Fibroblast of skin of right biceps (primary cell): ENCODE measurements around the gene PIGS.
"Not testable (repeated sequence)": the region's sequence is repeated elsewhere in the genome, so short reads cannot be mapped to it uniquely, and the experiment has no call there.

ENCODE experiments used
- DNase-seq: peaks from one replicate; pipeline ENCODE4 v3.0.0-alpha.2; 2013

Gene PIGS

DNA sequence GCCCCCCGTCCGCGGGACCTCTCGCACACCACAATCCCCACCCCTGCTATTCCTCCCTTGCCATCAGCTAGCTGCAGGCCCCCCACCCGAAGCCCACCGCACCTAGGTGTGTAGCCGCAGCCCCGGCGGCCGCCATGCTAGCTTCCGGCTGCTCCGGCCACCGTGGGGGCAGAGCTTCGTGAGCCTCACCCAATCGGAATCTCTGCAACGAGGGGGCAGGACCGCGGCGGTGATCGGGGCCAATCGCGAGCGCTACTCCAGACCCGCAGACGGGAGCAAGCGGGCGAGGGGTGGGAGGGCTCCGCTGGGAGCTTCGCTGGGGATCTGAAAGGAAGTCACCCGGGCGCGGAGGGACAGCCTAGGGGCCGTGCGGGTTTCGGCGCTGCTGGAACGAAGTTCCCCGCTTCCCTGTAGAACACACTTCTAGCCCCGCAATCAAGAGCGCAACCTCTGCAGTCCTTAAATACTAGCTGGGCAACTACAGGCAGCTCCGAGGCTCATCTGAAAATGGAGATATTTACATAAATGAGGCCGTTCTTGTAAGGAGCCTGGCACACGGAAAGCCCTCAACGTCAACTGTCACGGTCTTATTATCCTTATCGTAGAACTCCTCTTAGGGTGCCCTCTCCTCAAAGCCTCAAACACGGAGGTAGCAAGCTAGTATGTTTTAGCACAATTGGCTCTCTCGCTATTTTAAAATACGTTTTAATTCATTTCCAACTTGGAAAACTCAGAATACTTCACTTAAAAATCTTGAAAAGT, at the start of gene PIGS:
Gene PIGS (minus strand): TSS at position 164 of the 762 bp plus-strand sequence. CDS start 28 bp downstream, at position 136.
- peak; percentile 91 for DNase-seq

DNA sequence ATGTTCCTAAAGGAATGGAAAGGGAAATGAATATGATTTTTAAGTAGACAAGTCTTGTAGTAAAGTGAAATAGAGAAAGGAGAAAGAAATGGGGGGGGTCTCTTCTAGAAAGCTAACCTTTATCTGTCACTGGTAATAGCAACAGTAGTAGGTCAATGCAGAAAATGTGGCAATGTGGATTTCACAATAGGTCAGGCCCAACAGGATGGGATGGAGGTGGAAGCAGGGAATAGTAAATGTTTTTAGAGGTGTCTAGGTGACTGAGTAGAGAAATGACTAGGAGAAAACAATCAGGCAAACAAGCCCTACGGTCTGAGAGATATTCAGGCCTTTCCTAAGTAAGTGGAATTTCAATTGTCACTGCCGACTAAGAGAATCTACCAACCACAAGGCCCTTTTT, 48.7 kb upstream of the PIGS start:
- no peak for DNase-seq

DNA sequence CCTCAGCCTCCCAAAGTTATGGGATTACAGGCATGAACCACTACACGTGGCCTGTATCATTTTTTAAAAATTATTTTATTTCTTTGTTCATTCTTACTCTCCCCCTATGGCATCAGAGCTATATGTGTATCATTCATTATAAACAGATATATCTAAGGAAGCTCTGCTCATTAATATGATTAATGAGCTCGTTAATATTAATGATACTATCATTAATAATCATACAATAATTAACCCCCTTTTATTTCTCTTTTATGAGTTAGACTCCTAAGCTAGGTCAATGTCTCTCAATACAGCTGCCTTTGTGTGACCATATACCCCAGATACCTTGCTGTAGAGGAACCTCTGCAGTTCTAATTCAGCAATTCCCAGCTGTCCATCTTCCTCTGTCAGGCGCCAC, 47.1 kb upstream of the PIGS start:
- DNase-seq: no peak

DNA sequence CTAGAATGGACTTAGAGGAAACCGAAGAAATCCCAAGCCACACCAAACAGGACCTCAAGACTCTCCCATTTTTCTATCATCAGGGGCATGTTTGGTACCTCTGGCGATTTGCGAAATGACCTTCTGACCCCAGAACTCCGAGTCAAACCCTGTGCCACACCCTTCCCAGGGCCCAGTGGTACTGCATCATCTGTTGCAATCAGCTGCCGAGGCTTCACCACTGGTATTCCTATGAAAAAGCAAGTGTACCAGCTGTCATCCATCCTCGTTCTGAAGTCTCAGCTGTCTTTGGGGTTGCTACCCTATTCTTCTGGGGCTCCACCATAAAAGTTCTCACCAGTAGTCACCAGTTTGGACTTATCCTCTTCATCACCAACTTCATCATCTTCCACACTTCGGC, 45.0 kb upstream of the PIGS start:
- DNase-seq: no peak

DNA sequence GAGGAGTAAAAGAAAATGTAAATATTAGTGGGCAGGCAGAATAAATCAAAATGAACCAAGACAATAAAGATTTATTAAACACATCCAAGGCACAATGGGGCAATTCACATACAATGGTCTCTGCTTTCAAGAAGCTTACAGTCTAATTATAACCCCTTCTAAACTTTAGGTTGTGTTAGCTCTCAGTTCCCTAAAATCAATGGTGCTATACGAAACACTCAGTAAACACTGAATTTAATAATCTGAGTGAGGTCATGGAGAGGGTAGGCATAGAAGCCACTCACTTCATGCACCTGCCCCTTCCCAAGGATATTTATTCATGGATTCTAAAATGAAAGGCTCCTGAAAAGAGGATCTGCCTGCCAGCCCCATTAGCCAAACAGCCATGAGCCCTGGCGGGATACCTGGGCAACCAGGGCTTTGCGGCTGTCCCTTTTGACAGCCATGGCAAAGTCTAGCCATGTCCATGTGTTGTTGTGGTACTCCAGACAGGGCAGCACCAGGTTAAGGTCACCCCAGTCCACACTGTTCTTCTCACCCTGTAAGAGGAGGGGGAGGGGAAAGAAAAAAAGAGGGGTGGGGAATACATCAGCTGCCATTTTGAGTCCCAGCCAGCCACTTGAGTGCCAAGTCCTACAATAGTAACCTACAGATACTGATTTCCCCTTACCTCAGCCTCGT, 44.1 kb upstream of the PIGS start:
- no peak for DNase-seq

DNA sequence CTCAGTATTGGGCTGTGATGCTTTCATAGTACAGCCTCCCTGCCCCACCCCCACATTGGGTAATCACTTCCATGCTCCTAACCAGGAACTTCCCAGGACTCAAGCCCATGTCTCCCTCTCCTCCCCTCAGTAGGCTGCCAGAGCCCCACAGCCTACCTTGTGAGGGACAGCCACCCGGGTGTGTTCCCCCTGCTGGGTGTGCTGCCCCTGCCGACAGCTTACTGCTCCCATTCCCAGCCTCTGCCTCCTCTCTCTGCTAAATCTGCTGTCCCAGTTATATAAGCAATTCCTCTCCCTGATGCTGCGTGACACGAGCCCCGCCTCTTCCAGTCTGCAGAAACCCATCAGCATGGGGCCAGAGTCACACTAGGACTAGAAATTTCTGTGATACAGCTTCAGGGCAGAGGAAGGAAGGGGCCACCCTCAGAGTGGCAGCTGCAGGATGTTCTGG, 42.6 kb upstream of the PIGS start, which contains the start of gene RSKR:
Gene RSKR (minus strand): TSS at position 255 of the 451 bp plus-strand sequence. CDS start 24 bp downstream, at position 231.
- no peak for DNase-seq

DNA sequence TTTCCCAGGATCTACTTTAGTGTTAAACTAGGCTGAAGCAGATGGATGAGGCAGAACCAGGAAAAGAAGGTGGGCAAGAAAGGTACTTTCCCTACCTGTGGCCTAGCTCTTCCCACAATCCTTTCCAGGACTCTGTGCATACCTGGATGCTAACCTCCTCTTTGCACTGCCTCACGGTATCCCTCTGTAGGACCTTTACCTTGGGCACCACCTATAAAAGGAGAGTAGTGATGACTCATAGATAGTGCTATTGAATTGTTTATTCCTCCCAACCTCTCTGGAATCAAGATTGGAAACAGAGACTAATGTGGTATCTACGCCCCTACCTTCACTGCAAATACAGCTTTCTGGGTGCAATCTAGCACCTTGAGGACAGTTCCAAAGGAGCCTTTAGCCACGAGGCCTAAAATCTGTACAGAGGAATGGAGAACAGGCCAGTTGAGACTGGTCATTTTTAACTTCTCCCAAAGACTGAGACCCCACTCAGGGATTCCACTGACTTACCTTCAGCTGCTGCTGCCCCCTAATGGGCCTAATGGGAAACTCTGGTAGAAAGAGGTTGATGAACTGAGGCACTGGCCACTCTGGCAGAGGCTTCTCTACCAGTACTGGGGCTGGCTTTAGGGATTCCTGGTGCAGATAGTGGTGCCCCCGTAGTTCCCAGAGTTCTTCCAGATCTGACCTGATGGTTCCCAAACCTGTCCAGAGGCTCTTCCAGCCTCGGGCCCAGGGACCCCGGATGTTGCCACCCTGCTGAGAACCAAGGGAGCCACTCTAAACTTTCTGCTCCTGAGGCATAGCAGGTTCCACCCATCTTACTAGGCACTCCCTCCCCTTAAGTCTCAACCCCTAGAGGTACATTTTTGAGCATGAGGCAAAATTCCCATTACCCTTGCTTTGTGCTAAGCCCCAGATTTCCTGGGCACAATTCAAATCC, 41.9 kb upstream of the PIGS start:
- DNase-seq: peak; percentile 31

DNA sequence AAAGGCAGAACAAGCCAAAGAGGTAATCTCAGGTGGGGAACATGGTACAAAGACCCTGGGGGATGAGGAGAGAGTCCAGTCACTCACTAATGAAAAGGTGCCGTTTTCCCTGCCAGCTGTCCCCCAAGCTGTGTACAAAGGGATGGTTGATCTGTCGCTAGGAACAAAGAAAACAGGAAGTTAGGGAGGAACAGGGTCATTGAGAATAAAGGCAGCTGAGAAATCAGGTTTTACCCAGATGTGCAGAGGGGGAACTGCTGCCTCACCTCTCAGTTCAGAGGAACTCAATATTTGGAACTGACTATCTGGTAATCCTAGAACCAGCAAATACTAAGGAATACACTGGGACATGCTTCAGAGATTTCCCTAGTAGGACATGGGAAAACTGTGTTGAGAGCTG, 41.2 kb upstream of the PIGS start:
- DNase-seq: no peak

DNA sequence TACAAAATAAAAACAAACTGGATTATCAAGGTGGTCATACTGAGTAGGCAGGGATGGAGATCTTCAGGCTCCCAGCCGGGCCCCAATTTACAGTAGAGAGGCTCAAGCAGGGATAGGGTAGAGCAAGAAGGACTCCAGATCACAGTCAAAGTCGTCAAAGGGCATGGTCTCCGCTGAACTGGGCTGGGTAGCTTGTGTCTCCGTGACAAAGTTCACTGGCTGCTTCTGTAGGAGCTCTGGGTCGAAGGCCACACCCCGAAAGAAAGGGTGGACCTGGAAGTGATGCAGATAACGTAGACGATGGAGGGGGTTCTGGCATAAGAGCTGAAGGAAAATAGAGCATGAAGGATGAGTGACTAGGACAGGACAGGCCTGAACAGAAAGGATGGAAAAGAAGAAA, 39.1 kb upstream of the PIGS start:
- no peak for DNase-seq

DNA sequence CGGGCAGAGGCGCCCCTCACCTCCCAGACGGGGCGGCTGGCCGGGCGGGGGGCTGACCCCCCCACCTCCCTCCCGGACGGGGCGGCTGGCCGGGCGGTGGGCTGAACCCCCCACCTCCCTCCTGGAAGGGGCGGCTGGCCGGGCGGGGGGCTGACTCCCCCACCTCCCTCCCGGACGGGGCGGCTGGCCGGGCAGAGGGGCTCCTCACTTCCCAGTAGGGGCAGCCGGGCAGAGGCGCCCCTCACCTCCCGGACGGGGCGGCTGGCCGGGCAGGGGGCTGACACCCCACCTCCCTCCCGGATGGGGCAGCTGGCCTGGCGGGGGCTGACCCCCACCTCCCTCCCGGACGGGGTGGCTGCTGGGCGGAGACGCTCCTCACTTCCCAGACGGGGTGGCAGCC, 32.7 kb upstream of the PIGS start:
- DNase-seq: not testable (repeated sequence)

DNA sequence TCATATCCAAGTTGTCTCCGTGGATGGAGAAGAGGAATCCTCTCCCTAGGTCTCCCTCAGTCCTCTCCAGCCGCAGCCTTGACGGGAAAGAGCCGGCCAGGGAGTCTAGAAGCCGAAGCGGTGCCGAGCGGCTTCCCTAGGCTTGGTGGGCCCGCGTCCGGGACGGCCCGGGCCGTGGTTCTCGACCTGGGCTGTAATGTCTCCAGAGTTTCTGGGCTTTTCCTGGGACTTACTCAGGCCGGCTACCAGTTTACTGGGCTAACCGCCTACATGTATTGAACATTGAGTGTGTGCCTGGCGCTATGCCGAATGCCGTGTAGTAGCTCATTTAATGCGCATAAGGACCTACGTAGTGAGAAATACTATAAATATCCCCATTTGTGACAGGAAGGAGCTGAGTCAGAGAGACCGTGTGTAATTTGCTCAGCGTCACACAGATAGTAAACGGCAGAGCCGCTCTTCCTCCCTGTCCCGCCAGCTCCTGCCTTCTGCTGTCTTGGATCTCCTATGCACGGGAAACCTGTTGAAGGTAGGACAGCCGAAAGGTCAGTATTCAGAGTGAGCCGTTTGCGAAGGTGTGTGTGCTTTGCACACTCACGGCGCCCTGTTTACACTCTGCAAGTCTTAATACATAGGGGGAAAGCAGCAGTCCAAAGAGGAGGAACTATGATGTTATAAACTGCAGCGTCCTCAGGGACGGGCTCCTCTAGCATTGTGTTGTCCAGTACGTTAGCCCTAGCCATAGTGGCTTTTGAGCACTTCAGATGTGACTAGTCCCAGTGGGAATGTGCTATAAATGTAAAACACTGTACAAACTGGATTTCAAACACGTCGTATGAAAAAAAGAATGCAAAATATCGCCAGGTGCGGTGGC, 28.2 kb upstream of the PIGS start:
- DNase-seq: peak; percentile 94

DNA sequence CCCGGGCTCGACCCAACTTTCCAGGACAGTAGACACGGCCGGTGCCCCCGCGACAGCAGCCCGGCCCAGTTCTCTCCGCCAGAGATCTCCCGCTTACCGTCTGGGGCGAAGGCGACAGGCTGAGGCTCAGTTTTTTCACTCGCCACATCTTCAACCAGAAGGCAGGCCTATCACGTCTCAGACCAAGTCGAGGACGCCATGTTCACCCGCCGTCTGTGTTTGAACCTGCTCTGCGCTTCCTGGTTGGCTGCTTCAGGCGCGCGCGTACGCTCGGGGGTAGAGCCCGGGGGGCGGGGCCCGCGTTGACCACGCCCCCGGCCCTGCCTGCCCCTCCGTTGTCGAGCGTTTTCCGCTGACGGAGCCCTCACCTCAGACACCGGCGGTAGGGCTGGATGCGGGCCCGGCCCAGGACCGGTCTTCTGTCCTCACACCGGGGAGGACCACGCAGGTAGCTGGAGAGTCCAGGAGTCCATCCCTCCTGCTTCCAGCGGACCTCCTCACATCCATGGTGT, 27.5 kb upstream of the PIGS start, which contains the start of gene SPAG5:
Gene SPAG5 (minus strand): TSS at position 227 of the 512 bp plus-strand sequence. CDS start 79 bp downstream, at position 148.
- DNase-seq: peak; percentile 93

DNA sequence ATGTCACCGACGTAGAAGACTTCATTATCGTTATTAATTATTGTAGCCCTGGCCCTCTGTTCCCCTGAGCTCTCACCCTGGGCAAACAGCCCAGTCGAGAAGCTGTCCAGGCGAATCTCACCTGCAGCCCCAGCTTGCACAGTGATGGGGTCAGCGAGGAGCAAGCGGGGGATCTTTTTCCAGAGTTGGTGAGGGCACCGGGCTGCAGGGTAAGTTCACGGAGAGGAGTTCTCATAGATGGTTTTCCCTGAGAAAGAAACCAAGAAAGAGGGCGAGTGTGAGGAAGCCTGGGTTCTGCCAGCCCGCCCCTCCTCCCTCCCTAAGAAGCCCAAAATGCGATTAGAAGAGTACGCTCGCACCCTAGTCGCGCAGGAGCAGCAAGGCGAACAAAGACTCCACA, 27.1 kb upstream of the PIGS start:
- no peak for DNase-seq

DNA sequence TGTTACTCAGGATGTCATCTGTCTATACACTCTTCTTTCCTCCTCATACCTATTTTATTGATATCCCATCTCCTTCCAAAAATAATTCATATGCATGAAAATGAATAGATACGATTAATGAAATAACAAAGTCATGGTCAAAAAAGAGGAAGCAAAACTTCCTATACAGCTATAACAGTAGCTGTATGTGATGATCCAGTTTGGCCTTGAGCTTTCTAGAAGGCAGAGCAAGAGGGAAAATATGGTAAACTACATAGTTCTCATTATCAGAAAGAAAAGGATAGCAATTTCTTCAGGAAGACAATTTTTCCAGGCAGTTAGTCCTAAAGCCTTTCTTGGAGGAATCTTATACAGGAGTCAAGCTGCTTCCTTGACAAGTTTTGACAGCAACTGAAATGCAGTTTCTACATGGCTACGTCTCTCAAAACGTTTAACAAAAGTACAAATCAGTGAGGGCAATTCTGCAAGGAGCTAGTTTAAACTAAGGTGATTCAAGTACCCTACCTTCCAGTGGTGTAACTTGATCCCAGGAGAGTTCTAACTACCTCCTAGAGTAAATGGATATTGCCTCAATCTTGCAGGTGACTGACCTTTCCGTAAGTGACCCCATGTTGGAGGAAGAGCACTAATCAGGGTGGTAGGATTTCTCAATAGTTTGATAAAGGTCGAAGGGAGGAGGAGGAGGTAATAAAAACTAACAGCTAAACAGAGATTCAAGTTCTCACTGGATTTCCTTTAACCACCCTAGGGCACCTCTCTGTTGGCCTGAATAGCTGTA, 26.5 kb upstream of the PIGS start:
- no peak for DNase-seq

DNA sequence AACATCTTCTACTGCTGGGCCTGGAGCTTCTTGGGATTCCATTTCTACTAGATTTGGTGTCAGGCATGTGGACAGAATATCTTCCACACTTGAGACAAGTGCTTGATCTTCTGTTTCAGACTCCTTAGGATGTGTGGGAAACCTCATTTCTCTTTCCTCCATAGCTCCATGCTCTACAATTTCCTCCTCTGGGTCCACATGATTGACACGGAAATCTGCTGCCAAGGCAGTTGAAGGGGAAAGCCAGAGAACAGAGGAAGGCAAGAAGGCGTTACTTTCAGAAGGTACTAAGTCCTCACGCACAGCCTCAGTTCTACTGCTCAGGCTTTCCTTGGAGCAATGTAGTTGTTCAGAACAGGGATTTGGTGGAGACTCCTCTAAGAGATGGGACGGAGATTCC, 20.9 kb upstream of the PIGS start:
- DNase-seq: no peak

DNA sequence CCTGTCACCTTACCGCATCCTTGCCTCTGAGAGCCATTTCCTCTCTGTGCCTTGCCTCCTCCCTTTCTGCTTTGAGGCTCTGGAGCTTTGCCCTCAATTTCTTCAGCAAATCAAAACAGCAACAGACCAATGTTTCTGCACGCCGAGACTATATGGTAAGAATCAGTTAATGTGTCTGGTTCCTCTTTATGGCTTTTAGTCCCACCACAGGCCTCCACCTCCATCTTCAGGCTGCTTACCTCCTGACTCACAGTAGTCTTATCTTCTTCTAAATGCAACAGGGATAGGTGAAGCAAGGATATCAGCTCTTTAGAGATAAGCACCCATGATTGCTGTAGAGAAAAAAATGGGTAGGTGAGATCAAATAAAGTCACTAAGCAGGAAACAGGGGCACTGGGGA, 14.5 kb upstream of the PIGS start:
- no peak for DNase-seq

DNA sequence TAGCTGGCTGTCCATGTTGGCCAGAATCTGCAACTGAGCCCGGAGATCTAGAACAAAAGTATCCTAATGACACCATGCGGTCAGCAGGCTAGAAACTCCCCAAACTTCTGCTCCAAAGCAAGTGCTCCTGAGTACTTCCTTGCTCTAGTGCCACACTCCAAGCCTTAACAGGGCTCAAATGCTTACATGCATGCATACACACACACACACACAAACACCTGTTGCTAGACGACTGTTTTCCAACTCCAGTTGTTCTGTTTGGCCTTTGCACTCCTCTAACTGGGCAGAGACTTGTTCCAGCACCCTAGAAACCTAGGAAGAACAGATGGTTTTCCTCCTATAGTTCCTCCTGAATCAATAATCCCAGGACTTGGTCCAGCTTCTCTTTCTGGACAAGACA, 13.1 kb upstream of the PIGS start:
- DNase-seq: no peak

DNA sequence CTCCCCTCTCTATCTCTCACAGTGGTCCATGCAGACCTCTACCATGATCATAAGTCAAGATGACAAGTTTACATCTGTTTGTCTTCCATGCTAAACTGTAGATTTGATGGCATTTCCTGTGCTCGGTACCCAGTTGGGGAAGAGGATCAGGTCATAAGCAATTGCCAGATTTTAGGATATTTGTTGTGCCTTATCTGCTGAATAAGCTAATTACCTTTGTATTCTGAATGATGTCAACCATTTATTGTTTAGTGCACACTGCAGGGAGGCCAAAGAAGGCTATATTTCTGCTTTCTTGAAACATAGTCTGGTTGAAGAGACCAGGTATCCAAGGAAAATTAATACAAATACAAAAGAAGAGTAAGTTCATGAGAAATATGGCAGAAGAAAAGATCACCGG, 11.2 kb upstream of the PIGS start:
- no peak for DNase-seq

DNA sequence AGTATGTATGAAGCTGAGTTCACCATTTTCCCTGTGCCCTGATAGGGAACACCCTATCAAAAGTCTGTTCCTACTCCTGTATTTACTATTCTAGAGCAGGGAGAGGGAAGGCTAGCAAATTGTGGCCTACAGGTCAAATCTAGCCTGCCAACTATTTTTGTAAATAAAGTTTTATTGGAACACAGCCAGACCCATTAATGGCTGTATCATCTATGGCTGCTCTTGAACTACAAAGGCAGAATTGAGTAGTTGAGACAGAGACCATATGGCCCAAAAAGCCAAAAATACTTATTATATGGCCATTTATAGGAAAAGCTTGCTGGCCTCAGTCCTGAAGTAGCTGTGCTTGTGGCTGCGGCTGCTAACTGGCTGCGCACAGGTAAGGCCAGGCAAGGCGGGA, 9.6 kb upstream of the PIGS start:
- no peak for DNase-seq

DNA sequence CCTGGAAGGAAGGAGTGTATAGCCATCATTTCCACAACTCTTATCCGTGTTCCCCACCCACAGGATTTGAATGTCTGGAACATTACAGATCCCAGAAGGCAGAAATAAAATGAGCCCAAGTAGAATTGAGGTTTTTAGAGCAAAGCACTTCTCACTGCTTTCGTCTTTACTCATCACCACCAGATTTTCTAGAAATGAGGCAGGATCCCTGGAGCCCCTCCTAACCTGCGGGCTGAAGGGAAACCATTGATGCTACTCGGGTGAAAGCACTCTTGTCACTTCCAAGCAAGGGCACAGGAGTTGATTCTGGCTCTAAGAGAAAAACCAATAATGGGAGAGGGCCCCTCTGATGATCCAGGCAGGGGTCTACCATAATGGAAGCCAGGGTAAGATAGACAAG, 8.2 kb upstream of the PIGS start:
- no peak for DNase-seq
